Omental fat pad (tissue), 4 donors: ENCODE results near the gene SPATC1L. TPM values are rescaled to one million over a fixed set of nuclear protein-coding genes. Genes with fewer than 3 reads are reported as not detected.

Experiments
- ATAC-seq: fragments of 150-250 bp; one replicate; pipeline ENCODE4 v1.9.1; 2016; ENCODE audit warnings: mild to moderate bottlenecking, moderate library complexity; ENCODE audit not compliant: low FRiP score
- DNase-seq: peaks from one replicate; pipeline ENCODE4 v3.0.0-alpha.2; 2019; ENCODE audit warnings: low spot score
- CTCF ChIP-seq, 3 donors: fragments of 450-650 bp; IDR thresholded peaks; one replicate each; pipeline ENCODE4 v1.5.1; 2016 to 2017; ENCODE audit warnings: antibody characterized with exemption in 3 of 3, mild to moderate bottlenecking in 3 of 3, moderate library complexity in 2 of 3
- total RNA-seq, 4 donors: library from RNA; depleted of rRNA; stranded (reverse); fragments of >200 nt; gene quantifications; one replicate each; pipeline ENCODE4 v1.1.0, GENCODE V29; 2016

Gene SPATC1L
- total RNA-seq, 4 donors from 2014 or later, result 0.96 to 8.0 (median 2.8) TPM

DNA sequence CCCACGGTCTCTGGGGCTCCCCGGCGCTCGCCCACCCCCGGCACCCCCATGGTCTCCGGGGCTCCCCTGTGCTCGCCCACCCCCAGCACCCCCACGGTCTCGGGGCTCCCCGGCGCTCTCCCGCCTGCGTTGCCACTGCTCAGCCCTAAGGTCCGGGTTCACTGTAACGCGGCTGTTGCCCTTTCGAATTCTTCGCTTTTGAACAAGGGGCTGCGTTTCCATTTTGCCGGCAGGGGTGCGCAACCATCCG lies 23.7 kb downstream of the SPATC1L start:
- DNase-seq, result peak; percentile 17
- TF ChIP-seq CTCF (IDR thresholded peaks at IDR 0.05), result no peak
- ATAC-seq, result no peak

GRCh38 chr21:46159841-46160656 lies 24.2 kb downstream of the SPATC1L start:
- peak; percentile 16 for DNase-seq
- no peak for ATAC-seq
- TF ChIP-seq CTCF (IDR thresholded peaks at IDR 0.05), result no peak

DNA sequence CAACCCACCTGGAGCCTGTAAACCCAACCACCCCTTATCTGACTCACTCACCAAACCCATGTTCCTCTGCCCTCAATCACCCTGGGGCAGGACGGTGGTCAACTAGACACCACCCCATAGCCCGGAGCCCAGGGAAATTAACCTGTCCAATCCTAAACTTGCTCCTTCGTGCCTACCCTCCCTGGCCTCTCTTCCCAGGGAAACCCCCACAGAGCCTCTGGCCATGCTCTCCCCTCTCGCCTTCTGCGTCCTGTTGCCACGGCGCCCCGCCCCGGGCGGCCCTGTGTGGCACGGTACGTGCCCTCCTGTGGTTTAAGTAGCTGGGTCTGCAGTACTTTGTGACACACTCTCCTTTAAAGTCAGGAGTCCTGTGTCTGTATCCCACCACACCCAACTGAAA lies 24.9 kb downstream of the SPATC1L start:
- peak; percentile 13 for DNase-seq
- no peak for ATAC-seq
- no peak for TF ChIP-seq CTCF (IDR thresholded peaks at IDR 0.05)

- DNase-seq (peak; percentile 16), ATAC-seq (no peak)
- no peak for TF ChIP-seq CTCF (IDR thresholded peaks at IDR 0.05)
These were observed 25.5 kb downstream of the SPATC1L start for GRCh38 chr21:46158666-46159300.

GRCh38 chr21:46157987-46158451 lies 26.2 kb downstream of the SPATC1L start:
- ATAC-seq, result no peak
- TF ChIP-seq CTCF (IDR thresholded peaks at IDR 0.05), result no peak
- DNase-seq, result peak; percentile 18

DNA sequence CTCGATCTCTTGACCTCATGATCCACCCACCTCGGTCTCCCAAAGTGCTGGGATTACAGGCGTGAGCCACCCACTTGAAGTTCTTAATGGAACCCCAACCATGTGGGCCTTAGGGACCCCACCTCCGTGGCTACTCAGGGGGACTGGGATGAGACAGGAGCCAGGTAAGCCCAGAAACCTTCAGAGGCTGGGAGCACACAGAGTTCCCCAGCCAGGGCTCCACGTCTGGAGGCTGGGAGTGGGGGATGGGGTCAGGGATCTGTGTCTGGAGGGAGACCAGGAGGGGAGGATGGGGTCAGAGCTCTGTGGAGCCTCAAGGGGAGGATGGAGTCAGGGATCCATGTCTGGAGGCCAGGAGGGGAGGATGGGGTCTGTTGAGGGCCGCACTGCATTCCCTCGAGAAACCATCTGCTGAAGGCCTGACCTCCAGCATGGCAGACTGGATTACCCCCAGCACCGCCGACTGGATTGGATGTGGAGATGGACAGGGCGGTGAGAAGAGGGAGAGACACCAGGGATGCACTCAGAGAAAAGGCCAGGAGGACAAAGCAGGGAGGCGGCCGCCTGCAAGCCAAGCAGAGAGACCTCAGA lies 26.8 kb downstream of the SPATC1L start:
- no peak for TF ChIP-seq CTCF (IDR thresholded peaks at IDR 0.05)
- peak; percentile 17 for DNase-seq

More for the DNA sequence above, 26.8 kb downstream of the SPATC1L start:
- ATAC-seq, result no peak
